ENCODE results near the gene NPHP4.

The NPHP4 gene

GRCh38 chr1:5976726-5977493, 15.3 kb downstream of the NPHP4 start:
- TF ChIP-seq CTCF (IDR thresholded peaks at IDR 0.05; ENCODE audit: control insufficient read depth, extremely low read depth, insufficient read depth) = no peak
- no peak overlapping the region for H3K4me3 ChIP-seq (ENCODE audit: low read depth, low read length)
- no peak for DNase-seq (ENCODE audit: low read depth)

GRCh38 chr1:5976231-5976630, 16.0 kb downstream of the NPHP4 start:
- no peak overlapping the region for H3K4me3 ChIP-seq (ENCODE audit: low read depth, low read length)
- DNase-seq (ENCODE audit: low read depth) = no peak
- TF ChIP-seq CTCF (IDR thresholded peaks at IDR 0.05; ENCODE audit: control insufficient read depth, extremely low read depth, insufficient read depth) = no peak

- peak; percentile 93 for TF ChIP-seq CTCF (IDR thresholded peaks at IDR 0.05; ENCODE audit: control insufficient read depth, extremely low read depth, insufficient read depth)
- H3K4me3 ChIP-seq (ENCODE audit: low read depth, low read length) = no peak overlapping the region
- peak; percentile 37 for DNase-seq (ENCODE audit: low read depth)
These were observed 16.9 kb downstream of the NPHP4 start for GRCh38 chr1:5975133-5975880.

GRCh38 chr1:5974631-5975030, 17.6 kb downstream of the NPHP4 start:
- DNase-seq (ENCODE audit: low read depth) = no peak
- no peak overlapping the region for H3K4me3 ChIP-seq (ENCODE audit: low read depth, low read length)
- no peak for TF ChIP-seq CTCF (IDR thresholded peaks at IDR 0.05; ENCODE audit: control insufficient read depth, extremely low read depth, insufficient read depth)

- TF ChIP-seq CTCF (IDR thresholded peaks at IDR 0.05; ENCODE audit: control insufficient read depth, extremely low read depth, insufficient read depth) = no peak
- no peak overlapping the region for H3K4me3 ChIP-seq (ENCODE audit: low read depth, low read length)
These were observed 18.5 kb downstream of the NPHP4 start for GRCh38 chr1:5973771-5974170.

GRCh38 chr1:5972198-5972520, 20.1 kb downstream of the NPHP4 start:
- no peak overlapping the region for H3K4me3 ChIP-seq (ENCODE audit: low read depth, low read length)
- no peak for DNase-seq (ENCODE audit: low read depth)

More at GRCh38 chr1:5973771-5974170, 18.5 kb downstream of the NPHP4 start:
- DNase-seq (ENCODE audit: low read depth) = no peak

More at GRCh38 chr1:5972198-5972520, 20.1 kb downstream of the NPHP4 start:
- no peak for TF ChIP-seq CTCF (IDR thresholded peaks at IDR 0.05; ENCODE audit: control insufficient read depth, extremely low read depth, insufficient read depth)
